NCI-H1092 (cell line): Measurements from ENCODE around the gene CNTNAP2.

Experiments used
- DNase-seq: peaks from one replicate; lab custom pipeline; 2025; lab: John Stamatoyannopoulos, UW

Gene CNTNAP2

DNA sequence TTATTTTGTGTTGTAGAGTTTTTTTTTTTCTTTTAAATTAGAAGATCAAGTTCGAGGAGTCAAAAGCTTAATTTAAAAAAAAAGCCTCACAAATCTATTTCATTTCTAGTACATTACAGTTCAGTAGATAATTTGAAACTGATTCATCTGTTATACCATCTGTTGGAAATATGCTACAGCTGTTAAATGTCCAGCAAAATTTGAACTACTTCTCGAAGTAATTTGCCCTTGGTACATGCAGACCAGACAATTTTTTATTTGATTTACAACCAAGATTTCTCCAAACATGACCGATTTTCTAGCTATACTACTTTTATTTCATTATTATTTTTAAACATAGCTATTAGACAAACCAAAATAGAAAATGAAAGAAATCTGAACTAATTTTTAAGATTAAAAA, 647.9 kb downstream of the CNTNAP2 start:
- DNase-seq: no peak

DNA sequence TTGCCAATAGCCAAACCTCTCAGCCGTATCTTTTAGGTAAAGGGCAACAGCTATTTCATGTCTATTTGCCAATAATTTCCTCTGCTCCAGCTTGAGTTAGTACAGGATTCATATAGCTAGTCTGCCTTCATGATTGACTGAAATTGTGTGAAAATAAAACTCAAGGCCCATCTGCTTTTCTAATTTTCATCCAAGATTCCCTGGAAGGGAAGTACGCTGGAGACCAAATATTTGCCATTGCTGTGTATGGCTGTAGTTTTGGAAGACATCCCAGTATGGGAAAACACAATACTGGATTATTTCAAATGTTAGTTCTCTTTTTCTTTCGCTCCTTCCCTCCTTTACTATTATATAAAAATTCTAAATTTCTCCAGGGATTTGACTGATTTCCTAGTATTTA, 652.4 kb downstream of the CNTNAP2 start:
- DNase-seq: no peak

DNA sequence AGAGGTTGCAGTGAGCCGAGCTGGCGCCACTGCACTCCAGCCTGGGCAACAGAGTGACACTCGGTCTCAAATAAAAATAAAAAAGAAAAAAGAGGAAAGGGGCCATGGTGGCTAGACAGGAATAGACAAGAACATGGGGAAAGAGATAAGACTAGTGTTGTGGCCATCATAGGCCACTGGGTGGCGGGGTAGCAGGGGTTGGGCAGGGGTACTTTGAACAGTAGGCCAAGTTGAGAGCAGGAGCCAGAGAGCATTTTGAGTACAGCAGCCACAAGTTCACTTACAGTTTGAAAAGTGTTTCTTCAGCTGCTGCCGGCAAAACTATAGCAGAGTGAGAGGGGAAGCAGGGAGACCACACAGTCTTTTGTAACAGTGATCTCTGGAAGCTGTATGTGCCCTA, 656.0 kb downstream of the CNTNAP2 start:
- DNase-seq: no peak

DNA sequence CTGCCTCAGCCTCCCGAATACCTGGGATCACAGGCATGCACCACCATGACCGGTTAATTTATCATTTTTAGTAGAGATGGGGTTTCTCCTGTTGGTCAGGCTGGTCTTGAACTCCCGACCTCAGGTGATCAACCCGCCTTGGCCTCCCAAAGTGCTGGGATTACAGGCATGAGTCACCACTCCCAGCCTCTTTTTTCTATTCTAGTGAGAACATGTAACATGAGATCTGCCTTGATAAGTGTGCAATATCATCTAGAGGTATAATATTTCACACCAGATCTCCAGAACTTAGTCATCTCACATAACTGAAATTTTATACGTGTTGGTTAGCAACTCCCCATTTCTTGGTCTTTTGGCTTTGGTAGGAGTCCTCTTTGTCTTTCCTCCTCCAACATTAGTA, 656.9 kb downstream of the CNTNAP2 start:
- DNase-seq: no peak

DNA sequence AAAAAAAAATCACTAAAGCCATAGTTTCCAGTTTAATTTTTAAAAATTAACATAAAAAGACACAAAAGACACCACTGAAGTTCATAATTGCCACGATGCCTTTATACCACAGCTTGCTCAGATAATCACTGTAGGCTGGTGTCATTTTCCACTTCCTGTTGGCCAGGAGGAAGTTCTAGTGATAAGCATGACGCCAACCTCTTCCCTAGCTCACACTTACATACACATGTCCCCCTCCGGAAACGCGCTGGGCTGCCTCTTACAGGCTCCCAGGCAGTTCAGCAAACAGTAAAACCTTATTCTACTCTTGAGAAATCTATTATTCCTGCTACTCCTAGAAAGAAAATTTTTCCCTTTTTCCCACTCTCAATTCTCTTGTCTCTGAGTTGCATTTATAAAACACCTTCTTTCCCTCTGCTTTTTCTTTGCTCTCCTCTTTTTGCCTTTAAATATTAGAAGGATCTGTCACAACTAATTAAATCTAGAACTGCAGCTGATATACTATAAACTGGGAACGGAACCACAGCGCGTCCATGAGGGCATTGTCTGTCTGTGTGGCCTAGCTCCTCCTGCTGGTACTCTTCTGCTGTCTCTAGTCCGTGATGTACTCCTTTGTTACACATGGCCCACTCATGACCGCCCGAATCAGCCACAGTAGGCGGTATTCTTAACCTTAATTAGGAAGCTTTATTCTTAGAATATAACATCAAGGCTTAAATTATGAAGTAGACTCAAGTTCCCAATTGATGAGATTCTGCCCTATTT, 664.9 kb downstream of the CNTNAP2 start:
- no peak for DNase-seq

DNA sequence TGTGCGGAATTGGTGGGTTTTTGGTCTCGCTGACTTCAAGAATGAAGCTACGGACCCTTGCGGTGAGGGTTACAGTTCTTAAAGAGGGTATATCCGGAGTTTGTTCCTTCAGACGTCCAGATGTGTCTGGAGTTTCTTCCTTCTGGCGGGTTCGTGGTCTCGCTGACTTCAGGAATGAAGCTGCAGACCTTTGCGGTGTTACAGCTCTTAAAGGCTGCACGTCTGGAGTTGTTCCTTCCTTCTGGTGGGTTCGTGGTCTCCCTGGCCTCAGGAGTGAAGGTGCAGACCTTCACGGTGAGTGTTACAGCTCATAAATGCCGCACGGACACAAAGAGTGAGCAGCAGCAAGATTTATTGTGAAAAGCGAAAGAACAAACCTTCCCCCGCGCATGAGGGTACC, 670.7 kb downstream of the CNTNAP2 start:
- DNase-seq: no peak

DNA sequence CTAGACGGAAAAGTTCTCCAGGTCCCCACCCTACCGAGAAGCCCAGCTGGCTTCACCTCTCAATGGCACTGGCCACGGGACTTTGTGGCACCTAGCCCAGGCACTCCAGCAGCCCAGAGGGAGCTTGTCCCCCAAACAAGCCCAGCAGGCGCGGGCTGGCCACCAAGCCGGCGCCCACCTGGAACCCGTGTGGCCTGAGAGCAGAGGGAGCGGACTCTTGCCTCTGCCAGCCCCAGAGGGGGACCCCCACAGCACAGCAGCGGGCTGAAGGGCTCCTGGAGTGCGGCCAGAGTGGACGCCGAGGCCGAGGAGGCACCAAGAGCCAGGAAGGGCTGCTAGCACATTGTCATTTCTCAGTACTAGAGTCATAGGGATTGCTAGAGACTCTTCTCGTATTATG, 671.4 kb downstream of the CNTNAP2 start:
- DNase-seq: no peak

DNA sequence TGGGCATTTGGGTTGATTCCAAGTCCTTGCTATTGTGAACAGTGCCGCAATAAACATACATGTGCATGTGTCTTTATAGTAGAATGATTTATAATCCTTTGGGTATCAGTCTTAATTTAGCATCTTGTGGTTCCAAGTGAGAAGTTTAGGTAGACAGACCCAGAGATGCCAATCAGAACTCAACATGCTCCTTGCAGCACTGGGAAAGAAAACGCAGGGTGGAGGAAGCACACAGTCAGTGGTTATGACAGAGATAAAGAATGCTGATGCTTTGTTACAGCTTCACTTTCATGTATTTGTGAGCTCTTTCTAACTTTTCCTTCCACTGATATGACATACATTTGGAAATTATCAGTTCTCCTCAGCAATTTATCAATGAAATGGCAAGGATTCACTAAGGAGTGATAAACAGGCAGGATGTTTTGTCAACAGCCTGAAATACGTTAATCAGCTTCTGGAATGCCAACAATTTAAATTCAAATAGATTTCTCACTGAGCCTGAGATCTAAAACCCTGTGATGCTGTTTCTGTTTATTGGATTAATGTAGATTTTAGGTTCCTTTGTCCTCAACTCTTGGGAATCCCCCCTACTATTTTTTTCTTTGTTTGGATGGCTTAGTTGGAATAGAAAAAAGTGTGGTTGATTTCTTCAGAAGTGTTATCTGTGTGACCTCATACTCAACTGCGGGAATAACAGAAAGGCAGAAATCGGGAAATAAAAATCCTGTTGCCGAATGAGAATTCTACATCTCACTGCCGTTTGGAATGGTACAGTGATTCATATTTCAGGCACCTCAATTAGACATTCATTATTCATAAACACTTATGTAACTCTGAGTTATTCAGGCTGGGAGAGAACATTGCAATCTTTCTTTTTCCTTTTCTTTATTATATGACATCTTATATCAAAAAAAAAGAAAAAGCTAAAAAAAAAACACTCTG, 675.0 kb downstream of the CNTNAP2 start:
- DNase-seq: no peak

DNA sequence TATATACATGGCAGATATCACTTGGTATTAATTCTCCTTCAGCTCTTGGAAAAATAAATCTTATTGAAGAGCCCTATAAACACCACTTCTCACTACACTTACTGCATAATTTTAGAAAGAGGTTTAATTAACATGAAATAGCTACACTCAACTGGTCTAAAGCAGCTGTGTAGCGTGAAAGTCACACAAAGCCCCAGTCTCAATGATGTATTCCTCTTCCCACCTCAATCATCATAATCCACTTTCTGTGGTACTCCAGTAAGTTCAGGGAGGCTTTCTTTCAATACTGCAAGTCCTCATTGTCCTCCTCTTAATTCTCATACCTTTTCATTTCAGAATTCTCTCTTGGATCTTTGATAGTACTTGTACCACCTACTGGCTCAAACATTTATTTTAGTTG, 688.0 kb downstream of the CNTNAP2 start:
- no peak for DNase-seq

DNA sequence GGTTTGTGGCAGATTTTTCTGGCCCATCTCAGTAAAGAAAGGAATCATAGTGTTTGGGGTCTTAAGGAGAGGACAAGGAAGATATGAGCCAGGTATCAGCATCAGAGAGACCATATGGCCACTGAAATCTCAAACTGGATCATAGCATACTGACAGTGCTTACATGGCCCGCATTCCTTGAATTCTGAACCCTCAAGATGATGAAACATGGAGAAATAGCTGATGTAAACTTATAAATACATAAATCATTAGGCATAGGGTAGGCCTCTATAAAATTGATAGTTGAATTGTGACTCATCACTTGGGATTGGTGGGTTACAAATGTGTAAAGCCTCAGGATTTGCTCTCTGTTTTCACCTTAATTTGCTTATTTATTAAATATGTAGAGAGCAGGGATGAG, 688.5 kb downstream of the CNTNAP2 start:
- DNase-seq: no peak

DNA sequence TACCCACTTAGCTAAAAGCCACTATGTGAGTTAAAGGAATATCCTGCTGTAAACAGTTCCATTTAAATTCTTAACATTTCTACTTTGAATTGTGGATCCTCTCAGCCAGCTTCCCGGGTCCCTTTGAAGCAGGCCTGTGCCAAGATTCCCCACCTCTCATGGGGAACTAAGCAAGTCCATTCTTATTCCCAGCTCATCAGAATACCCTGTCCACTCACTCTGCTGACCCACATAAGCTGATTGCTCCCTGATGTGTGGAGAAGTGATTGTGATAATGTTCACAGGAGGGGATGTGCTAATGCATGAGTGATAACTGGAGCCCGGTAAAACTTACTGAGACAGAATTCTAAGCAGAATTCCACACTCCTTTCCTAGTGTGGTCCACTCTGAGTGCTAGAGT, 709.7 kb downstream of the CNTNAP2 start:
- no peak for DNase-seq

DNA sequence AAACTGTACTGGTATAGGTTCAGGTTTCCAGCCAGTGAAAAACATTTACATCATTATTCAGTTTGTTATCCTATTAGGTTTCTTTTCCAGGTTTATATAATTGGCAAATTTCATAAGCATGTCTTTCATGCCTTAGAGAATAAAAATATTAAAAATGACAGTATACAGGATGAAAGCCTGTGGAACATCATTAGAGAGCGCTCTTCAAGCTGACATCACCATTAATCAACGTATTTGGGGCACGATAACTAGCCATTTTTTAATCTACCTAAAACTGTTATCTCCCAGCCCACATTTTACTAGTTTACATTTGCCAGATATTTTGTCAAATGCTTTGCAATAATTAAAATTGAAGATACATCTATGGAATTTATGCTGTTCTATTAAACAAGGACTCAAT, 714.1 kb downstream of the CNTNAP2 start:
- no peak for DNase-seq

DNA sequence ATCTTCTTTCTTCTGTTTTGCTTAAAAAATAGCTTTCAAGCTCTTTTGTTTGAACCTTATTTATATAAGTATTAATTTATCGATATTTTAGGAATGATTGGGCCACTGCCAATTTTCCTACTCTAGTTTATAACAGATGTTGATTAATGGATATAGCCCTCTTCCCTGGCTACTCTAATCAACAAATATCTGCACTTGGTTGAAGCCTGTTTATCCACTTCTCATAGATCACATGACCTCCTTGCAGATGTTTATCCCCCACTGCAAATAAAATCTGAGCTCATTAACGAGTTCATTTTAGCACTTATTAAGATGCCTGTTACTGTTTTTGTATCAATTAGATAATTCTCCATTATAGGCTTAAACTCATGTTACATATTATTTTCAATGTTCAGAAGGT, 715.3 kb downstream of the CNTNAP2 start:
- DNase-seq: no peak

DNA sequence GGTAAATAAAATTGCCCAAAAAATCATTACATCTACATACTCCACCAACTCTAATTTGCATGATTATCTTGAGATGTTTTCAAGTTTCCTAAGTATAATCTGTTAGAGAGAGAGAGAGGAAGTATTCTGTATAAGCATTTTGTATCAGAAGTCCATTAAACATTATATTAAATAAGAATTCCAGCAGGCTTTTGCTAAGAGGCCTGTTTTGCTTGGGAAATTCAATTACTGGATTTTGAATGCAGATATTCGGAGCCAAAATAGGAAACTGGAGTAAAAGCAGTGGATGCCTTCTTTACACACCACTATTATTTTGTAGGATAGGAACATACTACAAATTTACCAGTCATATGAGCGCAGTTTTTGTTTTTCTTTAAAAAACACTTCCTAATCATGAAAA, 727.8 kb downstream of the CNTNAP2 start:
- DNase-seq: no peak

DNA sequence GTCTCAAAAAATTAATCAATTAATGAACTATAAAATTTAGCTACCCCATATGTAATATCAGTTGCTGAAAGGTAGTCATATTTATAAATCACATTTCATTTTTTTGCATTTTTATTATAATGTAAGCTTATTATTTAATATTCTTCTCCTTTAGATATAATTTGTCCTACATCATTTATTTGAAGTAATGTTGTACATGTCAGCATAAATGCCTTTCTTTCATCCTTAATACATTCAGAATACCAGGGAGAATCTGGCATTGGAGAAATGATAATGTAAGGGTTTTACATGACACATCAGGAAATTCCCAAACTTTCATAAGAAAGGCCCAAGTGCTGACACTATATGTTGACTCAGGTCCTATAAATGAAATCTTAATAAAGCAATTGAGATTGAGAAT, 742.1 kb downstream of the CNTNAP2 start:
- no peak for DNase-seq

DNA sequence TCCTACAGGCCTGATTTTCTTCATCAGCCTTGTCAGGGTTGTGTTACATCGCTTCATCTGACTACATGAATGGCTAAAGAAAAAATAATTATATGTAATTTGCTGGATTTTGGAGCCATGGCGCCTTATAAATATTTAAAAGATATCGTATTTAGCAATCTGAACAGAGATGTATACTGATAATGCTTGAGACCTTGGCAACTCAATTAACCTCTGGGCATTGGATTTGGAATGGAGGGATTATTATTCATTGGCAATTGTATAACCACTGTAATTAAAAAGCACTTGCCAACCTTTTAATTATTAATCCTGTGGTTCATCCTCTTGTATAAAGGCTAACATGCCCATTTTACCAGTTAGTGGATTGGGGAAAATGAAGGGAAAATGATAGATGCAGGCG, 745.1 kb downstream of the CNTNAP2 start:
- no peak for DNase-seq

DNA sequence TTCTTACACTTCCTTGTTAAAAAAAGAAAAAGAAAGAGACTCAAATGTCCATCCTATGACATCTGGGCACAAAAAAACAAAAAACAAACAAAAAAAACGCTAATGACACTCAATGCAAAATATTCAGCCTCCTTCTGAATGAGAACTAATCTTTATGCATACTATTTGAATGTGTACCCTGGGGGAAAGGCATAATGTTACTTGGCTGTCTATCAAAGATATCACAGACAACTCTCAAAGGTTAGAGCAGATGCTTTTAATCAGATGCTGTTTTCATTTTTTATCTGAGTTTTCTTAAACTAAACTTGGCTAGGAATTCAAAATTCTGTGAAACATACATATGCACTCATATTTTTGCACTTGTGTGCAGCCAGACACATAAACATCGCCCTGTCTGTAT, 745.8 kb downstream of the CNTNAP2 start:
- DNase-seq: no peak

DNA sequence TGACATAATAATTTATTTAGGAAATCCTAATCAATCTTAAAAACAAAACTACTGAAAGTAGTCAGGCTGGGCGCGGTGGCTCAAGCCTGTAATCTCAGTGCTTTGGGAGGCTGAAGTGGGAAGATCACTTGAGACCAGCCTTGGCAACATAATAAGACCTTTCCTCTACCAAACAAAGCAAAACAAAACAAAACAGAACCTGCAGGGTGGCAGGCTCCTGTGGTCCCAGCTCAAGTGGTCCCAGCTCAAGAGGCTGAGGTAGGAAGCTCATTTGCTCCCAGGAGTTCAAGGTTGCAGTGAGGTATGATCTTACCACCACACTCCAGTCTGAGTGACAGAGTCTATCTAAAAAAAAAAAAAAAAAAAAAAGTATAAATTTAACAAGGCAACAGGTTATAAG, 748.0 kb downstream of the CNTNAP2 start:
- DNase-seq: no peak

DNA sequence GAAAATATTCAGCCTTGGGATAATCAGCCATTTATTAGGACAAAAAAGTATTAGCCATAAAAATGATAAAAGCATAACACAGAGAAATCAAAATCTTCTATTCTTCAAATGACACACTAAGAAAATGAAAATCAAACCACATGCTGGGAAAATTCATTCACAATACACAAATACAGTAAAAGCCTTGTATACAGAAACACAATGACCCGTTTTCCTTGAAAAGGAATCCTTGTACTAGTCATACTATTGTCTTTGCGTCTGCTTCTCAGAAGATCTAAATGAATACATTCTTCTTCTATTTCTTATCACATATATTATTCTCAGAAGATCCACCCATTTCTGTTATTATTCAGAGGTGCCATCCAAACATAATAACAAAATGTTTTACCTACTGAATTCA, 749.1 kb downstream of the CNTNAP2 start:
- DNase-seq: no peak

DNA sequence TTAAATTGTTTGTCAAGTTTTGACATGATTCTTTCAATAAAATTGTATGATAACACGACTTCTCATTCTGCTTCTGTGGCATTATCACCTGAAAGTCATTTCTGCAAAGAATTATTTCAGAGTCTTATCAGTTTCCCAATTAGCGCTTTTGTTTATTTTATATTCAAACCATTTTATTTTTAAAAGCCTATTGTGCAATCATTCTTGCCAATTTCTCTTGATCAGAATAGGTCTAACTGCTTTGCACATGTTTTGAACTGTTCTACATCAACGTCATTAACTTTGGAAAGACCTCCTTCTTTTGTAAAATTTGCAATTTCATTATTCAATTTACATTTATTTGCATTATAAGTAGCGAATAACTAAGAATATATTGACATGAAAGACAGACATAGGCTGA, 758.1 kb downstream of the CNTNAP2 start:
- no peak for DNase-seq

DNA sequence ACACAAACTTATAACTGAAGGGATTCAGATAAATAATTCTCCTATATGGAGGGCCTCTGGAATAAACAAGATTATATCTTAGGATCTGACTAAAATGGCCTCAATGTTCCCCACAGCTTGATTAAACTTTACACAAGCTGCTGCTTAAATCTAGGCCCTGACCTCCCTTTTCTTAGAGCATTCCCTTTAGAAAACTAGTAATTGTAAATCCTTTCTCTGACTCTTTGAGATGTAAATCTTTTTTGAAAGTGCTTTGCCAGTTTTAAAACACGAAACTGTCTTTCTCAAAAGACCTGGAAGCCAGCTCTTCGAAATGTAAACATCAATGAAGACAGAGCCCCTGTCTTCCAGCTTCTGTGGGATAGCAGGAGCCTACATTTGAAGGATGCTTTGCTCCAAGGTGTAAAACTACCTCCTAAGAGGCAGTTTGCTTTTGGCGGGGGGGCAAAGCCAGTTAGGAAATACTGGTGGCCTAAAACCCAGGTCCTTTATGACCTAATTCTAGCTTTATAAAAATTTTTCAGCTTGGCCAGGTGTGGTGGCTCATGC, 758.7 kb downstream of the CNTNAP2 start:
- DNase-seq: no peak

DNA sequence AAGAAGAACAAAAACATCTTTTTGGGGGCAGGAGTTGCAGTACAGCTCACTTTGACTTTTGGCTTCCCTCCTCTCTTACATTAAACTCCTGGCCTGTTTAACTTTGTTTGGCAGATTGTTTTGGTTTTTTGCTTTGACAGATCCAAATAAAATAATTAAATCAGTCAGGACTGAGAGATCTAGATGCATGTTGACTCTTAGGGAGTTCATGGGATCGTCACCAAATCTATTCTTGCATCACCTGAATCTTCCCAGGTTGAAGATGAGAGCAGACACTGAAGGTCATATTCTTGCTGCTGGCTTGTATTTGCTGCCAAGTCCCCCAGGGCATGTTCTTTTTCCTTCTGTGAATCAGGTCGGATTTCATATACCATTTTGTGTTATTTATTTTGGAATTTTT, 759.4 kb downstream of the CNTNAP2 start:
- DNase-seq: no peak

DNA sequence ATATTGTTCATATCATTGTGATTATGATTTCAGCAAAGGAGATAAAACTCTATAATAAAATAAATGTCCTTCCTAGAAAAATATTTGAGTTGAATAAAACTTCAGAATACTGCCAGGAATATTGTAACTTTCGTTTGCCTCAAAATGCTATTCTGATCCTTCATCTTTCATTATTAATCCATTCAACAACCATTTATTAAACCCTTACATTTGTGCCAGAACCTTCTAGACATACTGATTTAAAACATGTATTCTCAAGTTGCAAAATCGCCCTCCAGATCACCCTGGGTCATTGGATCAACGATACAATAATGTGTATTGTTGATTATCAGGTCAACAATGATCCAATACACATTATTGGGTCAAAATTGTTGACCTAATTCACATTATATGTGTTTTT, 759.8 kb downstream of the CNTNAP2 start:
- no peak for DNase-seq
